Dendritic cell treated with granulocyte-macrophage colony-stimulating factor and Interleukin-4, amounts not matched to agents 40 ng/mL and 50 ng/mL, for 4 days (primary cell): ENCODE measurements around the gene HLF.

Experiments used
- H3K27ac Mint-ChIP-seq: one replicate; pipeline ENCODE4 v1.8.0; 2022; ENCODE audit warnings: mild to moderate bottlenecking, mixed read lengths
- H3K27me3 Mint-ChIP-seq: one replicate; pipeline ENCODE4 v1.8.0; 2022; ENCODE audit warnings: mild to moderate bottlenecking, mixed read lengths
- H3K36me3 Mint-ChIP-seq: one replicate; pipeline ENCODE4 v1.8.0; 2022; ENCODE audit warnings: low read depth, mixed read lengths
- H3K4me1 Mint-ChIP-seq: one replicate; pipeline ENCODE4 v1.8.0; 2022; ENCODE audit warnings: low read depth, mixed read lengths
- H3K4me3 Mint-ChIP-seq: one replicate; pipeline ENCODE4 v1.8.0; 2022; ENCODE audit warnings: mild to moderate bottlenecking, moderate library complexity, mixed read lengths
- H3K9me3 Mint-ChIP-seq: one replicate; pipeline ENCODE4 v1.8.0; 2022; ENCODE audit warnings: mixed read lengths
- intact Hi-C: fragments of 100-400 bp; cut with micrococcal nuclease; formaldehyde crosslinking; loops from one replicate; pipeline ENCODE4 v1.15.0; 2022

The HLF gene

DNA sequence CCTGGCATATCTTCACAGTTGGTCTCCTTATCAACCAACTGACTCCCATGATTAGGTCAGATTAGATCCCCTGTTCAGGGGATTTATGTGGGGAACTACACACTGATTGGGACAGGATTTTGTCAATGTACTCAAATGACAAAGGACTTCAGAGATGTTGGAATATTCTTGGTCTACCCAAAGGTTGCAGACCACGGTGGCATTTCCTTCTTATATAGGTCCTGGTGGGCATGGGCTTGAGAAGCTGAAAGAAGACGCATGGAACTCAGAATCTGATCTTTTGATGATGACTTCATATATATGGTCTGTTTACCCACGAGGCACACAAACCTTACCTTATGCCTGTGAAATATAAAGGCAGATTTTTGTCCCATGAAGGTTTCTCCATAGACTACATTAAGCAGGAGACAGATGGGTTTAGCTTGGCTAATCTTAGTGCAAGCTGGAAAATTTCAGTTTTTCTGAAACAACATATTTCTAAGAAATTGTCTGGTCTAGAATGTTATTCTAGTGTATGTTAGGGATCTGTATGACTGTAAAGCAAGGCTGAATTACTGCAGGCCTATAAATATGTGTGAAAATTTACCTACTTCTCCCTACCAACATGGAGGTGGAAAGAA is 33.5 kb downstream of the HLF start:
- Mint-ChIP-seq H3K27ac (no peak overlapping the region), H3K36me3 (no peaks in the 10 kb centered on the region), H3K27me3 (no peaks in the 10 kb centered on the region), H3K9me3 (no peaks in the 10 kb centered on the region), H3K4me1 (peaks cover 12% of the 10 kb centered on the region), H3K4me3 (no peak overlapping the region)
- intact Hi-C loops: no loop called here

DNA sequence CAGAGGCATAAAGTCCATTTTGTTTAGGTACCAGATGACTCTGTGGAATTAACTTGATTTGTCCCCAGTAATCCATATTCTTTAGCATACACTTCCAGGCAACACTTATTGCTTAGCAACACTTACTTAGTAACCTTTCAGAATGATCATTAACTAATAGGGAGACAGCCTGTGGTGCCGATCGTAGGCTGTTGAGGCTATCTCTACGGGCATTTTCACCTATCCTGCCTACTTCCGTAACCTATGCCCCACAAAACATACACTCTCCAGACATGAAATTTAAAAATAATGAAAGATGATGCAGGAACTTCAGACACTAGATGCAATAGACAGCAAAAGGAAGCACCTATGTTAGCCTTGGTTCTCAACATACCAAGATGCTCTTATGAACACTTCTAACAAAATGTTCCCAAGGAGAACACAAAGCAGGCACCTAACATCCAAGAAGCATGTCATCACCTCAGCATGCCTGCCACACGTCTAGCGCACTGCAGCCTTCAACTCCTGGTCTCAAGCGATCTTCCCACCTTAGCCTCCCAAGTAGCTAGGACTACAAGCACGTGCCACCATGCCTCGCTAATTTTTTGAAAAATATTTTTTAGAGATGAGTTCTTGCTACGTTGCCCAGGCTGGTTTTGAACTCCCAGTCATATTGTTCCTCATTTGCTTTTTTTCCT is 34.5 kb downstream of the HLF start:
- peaks cover 8% of the 10 kb centered on the region for H3K4me1 Mint-ChIP-seq
- no peak overlapping the region for H3K4me3 Mint-ChIP-seq
- no peaks in the 10 kb centered on the region for H3K36me3 Mint-ChIP-seq
- no peak overlapping the region for H3K27ac Mint-ChIP-seq
- no peaks in the 10 kb centered on the region for H3K9me3 Mint-ChIP-seq
- no peaks in the 10 kb centered on the region for H3K27me3 Mint-ChIP-seq
- intact Hi-C loops: no loop called here

DNA sequence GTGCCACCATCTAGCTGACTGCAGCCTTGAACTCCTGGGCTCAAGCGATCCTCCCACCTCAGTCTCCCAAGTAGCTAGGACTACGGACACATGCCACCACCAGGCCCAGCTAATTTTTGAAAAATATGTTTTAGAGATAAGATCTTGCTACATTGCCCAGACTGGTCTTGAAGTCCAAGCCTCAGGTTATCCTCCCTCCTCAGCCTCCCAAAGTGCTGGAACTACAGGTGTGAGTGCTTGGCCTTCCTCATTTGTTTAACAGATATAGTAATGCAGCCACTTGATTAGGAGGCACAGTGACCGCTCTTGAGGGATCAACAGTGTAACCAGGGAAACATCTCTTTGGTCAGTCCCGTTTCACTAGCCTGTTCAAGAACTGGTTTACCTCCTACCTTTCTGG is 35.1 kb downstream of the HLF start:
- no peaks in the 10 kb centered on the region for H3K27me3 Mint-ChIP-seq
- no peaks in the 10 kb centered on the region for H3K36me3 Mint-ChIP-seq
- intact Hi-C loops: no loop called here
- no peak overlapping the region for H3K27ac Mint-ChIP-seq
- no peaks in the 10 kb centered on the region for H3K9me3 Mint-ChIP-seq
- H3K4me1 Mint-ChIP-seq: peaks cover 3% of the 10 kb centered on the region
- H3K4me3 Mint-ChIP-seq: no peak overlapping the region

DNA sequence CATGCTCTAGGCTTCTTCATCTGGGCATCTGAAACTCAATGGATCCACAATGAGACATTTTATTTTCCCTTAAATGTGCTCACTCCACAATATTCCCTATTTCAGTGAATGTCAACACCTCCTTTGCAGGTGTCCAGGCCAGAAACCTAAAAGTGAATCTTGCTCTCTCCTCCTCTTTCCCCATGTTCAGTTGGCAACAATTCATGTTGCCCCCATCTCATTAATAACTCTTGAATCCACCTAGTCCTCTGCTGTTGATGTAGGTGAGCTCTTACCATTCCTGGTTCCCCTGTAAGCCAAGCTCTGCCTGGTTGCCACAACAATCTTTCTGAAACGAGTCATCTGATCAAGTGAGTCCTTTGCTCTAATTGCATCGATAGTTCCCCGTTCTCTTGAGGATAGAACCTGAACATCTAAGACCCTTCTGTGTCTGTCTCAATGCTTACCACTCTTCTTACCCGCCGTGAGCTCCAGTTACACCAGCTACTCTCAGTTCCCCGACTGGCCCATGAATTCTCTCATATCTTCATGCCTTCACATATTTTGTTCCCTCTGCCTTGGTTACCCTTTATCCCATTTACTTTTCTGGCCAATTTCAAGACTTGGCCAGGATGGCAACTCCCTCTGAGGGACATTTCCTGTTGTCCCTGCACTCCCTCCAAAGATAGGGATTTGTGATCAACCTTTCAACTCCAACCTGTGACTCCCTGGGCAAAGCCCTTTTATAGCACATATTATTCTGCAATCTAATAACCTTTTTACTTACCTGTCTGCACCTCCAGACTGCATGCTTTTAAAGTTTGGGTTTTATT is 35.9 kb downstream of the HLF start:
- intact Hi-C loops: no loop called here
- Mint-ChIP-seq H3K4me3 (no peak overlapping the region), H3K27me3 (no peaks in the 10 kb centered on the region)

DNA sequence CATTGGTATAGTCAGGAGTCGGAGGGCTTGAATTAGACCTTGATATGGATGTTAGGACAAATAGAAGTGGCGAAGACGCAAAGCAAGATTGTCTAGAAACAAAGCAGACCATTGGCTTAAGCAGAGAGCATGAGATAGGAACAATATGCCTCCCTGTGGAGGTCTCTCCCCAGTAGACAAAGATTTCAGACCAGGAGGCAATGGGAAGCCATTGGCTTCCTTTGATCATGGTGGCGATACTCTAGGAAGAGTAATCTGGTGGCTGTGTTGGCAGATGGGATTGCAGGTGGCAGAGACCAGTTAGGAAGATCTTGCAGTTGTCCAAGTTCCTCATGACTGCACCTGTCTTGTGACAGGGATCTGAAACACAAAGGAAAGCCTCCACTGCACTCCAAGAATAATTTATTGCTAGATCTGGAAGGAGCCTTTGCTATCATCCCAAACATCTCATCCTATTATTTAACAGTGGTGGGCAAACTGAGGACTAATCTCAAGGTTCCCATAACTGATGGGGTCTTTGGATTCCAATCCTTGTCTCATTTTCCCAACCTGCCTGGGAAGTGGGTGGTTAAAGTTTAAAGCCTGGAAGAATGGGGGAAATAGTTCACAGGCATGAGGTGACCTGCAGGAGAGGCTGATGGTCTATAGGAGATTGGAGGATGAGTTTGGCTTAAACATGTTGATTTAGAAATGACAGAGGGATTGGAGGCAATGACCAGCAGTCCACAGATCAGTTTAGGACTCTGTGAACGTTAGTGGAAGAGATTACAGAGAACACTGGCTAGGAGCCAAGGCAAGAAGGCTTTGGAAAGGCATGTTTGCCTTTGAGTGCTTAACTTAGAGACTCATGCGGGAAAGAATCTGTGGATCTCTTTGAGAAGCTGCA is 37.0 kb downstream of the HLF start:
- Mint-ChIP-seq H3K4me3 (no peak overlapping the region), H3K4me1 (no peaks in the 10 kb centered on the region), H3K27me3 (no peaks in the 10 kb centered on the region), H3K27ac (no peak overlapping the region), H3K9me3 (no peaks in the 10 kb centered on the region), H3K36me3 (no peaks in the 10 kb centered on the region)
- intact Hi-C loops: no loop called here

More for the DNA sequence above, 35.9 kb downstream of the HLF start:
- Mint-ChIP-seq H3K4me1 (no peaks in the 10 kb centered on the region), H3K36me3 (no peaks in the 10 kb centered on the region), H3K27ac (no peak overlapping the region), H3K9me3 (no peaks in the 10 kb centered on the region)

DNA sequence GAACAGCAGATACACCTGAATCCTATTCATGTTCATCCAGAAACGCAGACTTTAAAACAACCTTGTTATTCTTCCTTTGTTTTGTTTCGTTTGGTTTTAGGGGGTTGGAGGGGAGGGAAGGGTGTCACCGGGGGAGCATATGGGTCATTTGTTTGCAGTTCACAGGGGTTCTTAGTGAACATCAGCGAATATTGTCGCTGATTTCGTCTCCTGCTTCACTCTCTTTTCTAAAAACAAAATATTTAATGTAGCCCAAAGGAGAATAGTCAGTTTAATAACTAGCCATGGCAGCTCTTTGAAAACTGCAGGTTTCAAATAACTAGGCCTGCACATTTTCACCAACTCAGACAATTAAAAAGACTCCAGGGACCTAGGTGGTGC is 37.6 kb downstream of the HLF start:
- Mint-ChIP-seq H3K27me3 (no peaks in the 10 kb centered on the region), H3K9me3 (no peaks in the 10 kb centered on the region), H3K27ac (no peak overlapping the region), H3K4me1 (no peaks in the 10 kb centered on the region), H3K4me3 (no peak overlapping the region), H3K36me3 (no peaks in the 10 kb centered on the region)
- intact Hi-C loops: no loop called here

DNA sequence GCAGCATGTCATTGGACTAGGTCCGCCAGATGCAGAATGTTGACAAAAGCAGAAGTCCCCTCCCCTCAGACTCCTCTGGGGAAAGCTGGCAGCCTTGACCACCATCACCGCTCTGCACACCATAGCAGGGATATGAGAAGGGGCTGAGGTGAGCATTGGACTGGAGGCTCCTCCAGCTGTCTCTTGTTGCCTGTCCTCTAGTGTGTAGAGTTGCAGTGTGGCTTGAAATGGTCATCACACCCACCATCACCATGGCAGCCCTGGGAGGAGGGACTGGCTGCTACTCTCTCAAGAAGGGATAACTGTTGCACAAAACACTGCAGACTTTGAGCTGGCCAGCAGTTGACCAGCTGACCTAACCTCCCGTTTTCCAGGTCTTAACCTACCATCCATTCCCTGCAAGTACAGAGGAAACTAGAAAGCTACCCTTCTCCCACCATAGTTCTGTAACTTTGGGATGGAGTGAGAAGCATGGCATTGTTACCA is 38.3 kb downstream of the HLF start:
- no peaks in the 10 kb centered on the region for H3K27me3 Mint-ChIP-seq
- no peak overlapping the region for H3K4me3 Mint-ChIP-seq
- no peaks in the 10 kb centered on the region for H3K4me1 Mint-ChIP-seq
- no peak overlapping the region for H3K27ac Mint-ChIP-seq
- no peaks in the 10 kb centered on the region for H3K9me3 Mint-ChIP-seq
- intact Hi-C loops: no loop called here
- H3K36me3 Mint-ChIP-seq: no peaks in the 10 kb centered on the region

DNA sequence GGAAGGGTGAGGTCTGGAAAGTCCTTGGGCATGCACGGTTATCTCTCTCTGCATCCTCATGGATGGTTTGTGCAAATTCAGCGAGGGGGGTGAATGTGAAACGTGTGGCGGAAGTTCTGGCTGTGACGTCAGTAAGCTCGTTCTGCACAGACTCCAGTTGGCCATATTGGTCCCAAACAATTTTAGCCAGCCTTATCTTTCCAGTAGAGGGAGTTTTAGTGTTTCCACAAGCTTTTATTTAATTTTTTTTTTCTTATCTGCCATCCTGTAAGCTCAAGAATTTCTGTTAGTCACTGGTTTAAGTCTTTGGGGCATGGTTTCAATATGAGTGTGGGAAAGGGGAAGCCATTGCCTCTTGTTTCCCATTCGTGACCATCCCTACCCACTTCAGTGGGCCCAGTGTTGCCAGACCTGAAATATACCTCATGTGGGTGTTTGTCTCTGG is 39.0 kb downstream of the HLF start:
- no peak overlapping the region for H3K4me3 Mint-ChIP-seq
- no peak overlapping the region for H3K27ac Mint-ChIP-seq
- H3K4me1 Mint-ChIP-seq: no peaks in the 10 kb centered on the region
- no peaks in the 10 kb centered on the region for H3K9me3 Mint-ChIP-seq
- no peaks in the 10 kb centered on the region for H3K36me3 Mint-ChIP-seq
- H3K27me3 Mint-ChIP-seq: no peaks in the 10 kb centered on the region
- intact Hi-C loops: no loop called here

DNA sequence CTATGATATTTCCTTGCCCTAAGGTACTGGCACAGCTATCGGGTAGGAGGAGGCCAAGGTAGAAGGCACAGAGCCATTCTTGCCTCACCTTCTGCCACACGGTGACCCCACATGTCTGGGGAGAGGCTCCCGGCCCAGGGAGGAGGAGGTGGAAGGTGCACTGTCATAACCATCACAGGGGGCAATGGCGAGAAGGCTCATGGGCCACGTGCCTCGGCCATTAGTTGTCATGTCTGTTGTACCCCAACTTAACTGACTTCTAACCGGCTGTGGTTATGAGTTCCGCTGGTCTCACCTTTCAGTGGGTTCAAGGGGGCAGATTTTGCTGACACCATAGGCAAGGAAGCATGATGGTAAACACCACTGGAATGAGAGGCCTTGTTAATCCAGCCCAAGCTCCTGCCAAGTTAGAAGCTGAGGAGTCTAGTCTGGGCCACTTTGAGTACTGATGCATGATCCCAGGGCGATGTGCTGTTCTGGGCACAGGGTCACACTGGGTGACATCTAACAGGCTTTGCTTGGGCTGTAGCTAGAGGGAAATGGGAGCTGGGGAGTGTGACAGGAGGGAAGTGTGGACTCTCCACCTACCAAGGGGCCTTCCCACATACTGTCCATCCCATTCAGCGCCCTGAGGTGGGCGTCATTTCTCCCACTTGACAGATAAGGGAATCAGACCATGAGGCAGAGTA is 39.6 kb downstream of the HLF start:
- no peaks in the 10 kb centered on the region for H3K27me3 Mint-ChIP-seq
- intact Hi-C loops: no loop called here
- no peaks in the 10 kb centered on the region for H3K4me1 Mint-ChIP-seq
- H3K27ac Mint-ChIP-seq: no peak overlapping the region
- no peaks in the 10 kb centered on the region for H3K9me3 Mint-ChIP-seq
- no peaks in the 10 kb centered on the region for H3K36me3 Mint-ChIP-seq
- H3K4me3 Mint-ChIP-seq: no peak overlapping the region

DNA sequence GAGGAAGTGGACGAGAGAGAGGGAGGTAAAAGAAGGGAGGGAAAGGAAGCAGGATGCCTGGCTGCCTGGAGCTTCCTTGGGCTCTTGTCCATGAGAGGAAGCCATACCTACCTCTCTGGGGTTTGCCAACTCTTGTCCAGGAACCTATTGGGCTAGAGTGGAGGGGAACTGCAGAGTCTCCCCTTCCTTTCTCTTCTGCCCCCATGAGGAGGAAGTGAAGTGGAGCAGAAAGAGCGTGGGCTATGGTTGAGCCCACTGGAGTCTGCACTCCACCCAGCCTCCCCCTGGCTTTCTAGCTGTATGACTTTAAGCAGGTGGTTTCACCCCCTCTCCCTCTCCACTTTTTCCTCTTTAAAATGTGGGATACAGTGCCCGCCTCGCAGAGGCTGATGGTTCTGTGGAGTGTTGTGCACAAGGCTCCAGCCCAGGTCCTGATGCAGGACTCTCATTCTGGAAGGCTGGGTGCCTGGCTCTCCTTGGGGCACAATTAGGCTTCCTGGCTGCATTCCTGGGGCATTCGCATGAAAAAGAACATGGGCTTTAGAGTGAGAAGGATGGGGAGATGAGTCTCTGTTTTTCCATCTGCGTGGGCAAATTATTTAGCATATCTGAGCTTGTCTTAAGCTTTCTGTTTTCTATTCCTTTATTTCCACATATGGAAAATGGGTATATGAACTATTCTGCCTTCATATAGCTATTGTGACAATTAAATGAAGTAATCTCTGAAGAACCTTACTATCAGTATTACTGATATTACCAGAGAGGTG is 40.7 kb downstream of the HLF start:
- Mint-ChIP-seq H3K4me1 (no peaks in the 10 kb centered on the region), H3K36me3 (no peaks in the 10 kb centered on the region), H3K9me3 (no peaks in the 10 kb centered on the region), H3K27ac (no peak overlapping the region), H3K27me3 (no peaks in the 10 kb centered on the region), H3K4me3 (no peak overlapping the region)
- intact Hi-C loops: no loop called here

DNA sequence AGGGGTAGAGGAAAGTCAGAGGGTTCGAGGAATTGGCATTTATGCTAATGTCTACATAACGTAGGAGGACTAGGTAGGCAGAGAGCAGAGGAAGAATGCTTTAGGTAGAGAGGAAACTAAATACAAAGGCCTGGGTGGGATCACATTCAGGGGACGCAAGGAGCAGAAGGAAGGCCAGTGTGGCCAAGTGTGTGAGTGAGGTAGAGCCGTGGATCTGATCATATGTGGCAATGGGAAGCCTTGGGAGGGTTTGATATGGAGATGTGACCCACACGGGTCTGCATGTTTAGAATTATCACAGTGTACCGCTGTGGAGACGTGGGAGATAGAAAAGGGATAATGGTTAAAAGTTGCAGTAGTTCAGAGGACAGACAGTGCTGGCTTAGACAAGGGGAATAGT is 43.1 kb downstream of the HLF start:
- Mint-ChIP-seq H3K27ac (no peak overlapping the region), H3K4me3 (no peak overlapping the region), H3K36me3 (no peaks in the 10 kb centered on the region), H3K4me1 (no peaks in the 10 kb centered on the region), H3K9me3 (no peaks in the 10 kb centered on the region), H3K27me3 (no peaks in the 10 kb centered on the region)
- intact Hi-C loops: no loop called here

DNA sequence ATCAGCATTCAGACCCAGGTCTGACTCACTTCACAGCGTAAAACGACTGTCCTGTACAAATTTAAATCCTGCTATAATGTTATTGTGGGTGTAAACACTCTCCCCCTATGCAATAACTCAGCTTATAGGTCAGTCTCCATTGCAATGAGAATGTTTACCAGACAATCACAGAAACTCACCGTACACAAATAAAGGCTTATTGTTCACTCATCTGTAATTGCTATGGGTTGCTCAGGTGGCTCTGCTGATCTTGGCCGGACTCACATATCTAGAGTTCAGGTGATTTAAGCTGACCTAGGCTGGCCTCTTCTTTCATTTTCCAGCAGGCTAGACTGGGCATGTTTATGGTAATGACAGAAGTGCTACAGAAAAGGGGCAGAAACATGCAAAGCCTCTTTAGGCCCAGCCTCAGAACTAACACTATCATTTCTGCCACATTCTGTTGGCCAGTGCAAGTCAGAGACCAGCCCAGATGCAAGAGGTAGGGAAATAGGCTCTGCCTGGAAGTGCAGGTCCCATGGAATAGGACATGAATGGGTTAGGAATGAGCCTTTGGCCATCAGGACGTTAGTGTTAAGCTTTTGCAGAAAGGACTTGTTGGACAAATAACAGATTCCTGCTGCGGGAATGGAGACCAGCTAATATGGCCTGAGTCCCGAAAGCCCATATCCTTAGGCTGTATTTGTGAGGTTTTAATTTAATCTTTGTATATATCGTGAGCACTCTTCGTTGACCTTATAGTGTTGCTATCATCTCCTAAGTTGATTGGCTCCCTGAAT is 44.0 kb downstream of the HLF start:
- Mint-ChIP-seq H3K27me3 (no peaks in the 10 kb centered on the region), H3K4me1 (no peaks in the 10 kb centered on the region), H3K36me3 (no peaks in the 10 kb centered on the region), H3K4me3 (no peak overlapping the region), H3K9me3 (no peaks in the 10 kb centered on the region), H3K27ac (no peak overlapping the region)
- intact Hi-C loops: no loop called here
